GM18867 (cell line): ENCODE data around the gene C1orf115.
A peak's percentile ranks its signal among the peaks of the same experiment; 100 is the strongest.
"Not testable (repeated sequence)": the region's sequence is repeated elsewhere in the genome, so short reads cannot be mapped to it uniquely, and the experiment has no call there.

Experiments used
- ATAC-seq: cut with Tn5 transposase; IDR thresholded peaks from one replicate; pipeline ENCODE4 v1.9.1; 2021; ENCODE audit warnings: mild to moderate bottlenecking, moderate library complexity; ENCODE audit not compliant: unreplicated experiment

The C1orf115 gene

DNA sequence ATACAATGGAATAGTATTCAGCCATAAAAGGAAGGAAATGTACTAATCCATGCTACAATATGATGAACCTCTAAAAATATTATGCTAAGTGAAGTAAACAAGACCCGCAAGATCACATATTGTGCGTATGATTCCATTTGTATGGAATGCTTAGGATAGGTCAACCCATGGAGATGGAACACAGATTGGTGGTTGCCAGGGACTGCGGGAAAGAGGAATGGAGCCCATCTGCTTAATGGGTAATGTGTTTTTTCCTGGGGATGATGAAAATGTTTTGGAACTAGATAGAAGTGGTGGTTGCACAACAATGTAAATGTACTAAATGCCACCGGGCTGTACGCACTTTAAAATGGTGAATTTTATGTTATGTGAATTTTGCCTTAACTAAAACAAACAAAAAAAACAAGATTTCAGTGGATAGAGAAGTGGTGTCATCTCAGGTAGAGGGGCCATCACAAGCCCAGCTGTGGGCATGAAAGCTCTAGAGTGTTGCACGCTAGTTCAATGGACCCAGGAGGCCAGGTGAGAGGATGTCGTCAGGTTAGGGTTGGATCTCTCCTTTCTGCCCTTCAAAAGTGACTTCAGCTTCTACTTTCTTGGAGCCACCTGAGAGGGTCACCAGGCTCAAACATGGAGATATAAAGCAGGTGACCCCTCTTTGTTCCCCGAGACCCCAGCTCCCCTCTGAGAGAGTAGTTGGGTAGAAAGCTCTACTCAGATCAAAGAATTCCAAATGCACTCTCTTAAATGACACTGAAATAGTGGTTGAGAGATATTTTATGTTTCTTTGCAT, 2.5 kb downstream of the C1orf115 start:
- ATAC-seq = no peak

DNA sequence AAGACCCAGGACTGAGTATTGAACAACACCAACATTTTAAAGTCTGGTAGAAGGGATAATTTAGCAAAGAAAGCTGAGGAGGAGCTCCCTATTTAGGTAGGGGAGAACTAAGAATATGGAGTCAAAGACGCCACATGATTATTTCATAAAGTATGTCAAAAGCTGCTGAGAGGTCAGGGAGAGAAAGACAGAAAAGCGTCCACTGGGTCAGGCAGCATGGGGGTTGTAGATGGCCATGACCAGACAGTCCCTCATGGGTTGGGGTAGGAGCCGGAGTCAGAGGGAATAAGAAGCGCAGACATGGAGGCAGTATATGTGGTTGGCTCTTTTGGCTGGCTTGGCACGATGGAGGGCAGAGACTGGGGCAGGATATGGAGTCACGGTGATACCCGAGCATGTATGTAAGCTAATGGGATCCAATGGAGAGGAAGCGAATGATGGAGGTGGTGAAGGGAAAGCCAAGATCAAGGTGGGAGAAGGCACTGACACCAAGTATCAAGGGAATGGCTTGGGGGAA, 4.8 kb downstream of the C1orf115 start:
- ATAC-seq = no peak

GRCh38 chr1:220695426-220695825, 5.3 kb downstream of the C1orf115 start:
- no peak for ATAC-seq

DNA sequence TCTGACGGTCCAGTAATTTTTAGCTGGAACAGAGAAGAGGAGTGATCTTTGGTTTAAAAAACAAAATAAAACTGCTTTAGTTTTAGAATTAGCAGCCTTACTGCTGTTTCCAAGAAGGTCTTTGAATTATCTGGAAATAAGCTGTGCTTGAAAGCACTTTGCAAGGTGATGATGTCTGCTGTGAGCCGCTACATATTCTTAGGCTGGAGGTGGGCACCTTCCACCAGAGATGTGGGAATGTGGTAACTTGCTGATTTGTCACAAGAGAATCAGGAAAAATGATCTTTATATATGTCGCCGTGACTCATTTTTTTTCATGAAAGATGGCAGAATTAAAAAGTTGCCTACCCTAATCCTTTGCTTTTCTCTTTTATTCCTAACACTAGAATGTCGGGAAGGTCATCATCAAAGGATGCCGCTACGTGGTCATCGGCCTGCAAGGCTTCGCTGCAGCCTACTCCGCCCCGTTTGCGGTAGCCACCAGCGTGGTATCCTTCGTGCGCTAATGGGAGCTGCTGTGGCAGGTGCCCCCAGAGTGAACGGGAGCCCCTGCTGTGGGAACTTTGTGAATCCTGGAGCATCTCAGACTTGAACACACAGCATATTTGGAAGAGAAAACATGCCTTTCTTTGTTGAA, 6.2 kb downstream of the C1orf115 start:
- no peak for ATAC-seq

- no peak for ATAC-seq
Observed at GRCh38 chr1:220696863-220697231, 6.7 kb downstream of the C1orf115 start.

DNA sequence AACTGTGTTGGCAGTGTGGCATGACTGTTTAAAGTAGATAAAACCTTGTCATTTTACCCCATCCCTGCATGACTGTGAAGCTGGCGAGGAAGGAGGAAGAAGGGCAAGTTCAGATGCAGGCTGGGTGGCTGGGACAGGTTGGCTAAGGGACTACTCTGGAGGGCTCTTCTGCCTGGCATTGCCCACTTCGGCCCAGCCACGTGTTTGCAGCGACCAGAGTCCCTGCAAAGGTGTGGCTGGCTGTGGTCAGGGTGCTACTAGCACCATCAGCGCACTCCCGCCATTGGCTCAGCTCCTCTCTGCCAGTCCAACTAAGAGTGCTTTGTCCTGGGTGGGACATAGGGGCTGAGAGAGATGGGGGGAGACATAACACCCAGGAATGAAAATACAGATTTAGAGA, 7.2 kb downstream of the C1orf115 start:
- ATAC-seq = no peak

- no peak for ATAC-seq
Observed at GRCh38 chr1:220698607-220699016, 8.4 kb downstream of the C1orf115 start.

- ATAC-seq = no peak
Observed at GRCh38 chr1:220699044-220699443, 8.9 kb downstream of the C1orf115 start.

DNA sequence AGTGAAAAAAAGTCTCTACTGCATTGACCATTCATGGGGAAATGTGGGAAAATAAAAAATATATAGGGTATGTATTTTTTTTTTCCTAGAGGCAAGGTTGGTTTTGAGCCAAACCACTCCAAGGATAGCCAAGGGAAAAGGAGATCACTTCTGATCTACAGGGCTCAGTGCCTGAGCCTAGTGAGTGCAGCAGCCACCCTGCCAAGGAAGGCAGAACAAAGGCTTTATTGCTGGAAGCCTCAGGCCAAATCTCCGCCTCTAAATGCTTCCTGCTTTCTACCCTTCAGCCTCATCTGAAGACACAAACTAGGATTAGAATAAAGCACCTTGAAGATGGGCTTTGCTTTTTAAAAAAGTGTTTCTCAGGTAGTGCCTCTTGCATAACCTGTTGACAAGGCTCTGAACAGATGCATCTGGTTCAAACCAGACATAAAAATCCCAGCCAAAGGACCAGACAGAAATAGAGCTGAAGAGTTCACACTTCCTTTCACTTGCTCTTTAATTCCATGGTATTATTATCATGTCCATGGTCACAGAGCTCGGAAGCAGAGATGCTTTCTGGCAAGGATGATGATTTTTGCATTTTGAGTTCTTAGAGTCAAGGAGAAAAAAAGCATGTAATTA, 10.5 kb downstream of the C1orf115 start:
- no peak for ATAC-seq

DNA sequence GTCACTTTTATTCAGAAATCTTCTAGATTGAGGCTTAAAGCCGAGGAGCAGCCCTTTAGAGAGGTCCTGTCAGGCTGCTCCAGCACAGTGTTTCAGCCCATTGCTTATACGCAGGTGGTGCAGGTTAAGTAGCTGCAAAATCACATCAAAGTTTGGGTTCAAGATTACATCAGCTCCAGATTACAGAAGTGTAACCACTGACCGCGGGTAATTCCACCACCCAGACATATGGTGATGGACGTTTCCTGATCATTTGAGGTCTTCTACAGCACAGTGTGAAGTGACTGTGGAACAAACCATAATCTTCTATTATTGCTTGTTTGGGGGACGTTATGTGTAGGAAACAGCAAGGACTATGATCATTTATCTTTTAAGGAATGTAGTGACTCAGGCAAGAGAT, 11.8 kb downstream of the C1orf115 start:
- peak; percentile 51 for ATAC-seq

- no peak for ATAC-seq
Observed at GRCh38 chr1:220702733-220703270, 12.6 kb downstream of the C1orf115 start.

DNA sequence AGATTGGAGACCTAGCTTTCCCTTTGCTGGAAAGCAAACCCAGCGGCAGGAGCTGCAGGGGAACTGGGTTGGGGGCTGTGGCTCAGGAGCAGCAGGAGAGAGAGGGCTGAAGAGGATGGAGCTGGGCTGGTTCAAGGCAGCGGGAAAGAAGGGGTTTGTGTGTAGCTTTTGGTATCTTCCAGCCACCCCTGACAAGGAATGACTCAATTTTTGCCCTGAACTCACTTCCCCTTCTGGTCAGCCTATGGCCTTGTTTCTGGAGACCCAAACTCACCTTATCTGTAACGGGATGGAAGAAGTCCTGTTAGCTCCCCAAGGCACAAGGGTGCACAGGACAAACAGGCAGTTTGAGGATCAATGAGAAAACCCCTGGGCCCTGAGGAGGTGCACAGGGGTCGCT, 13.1 kb downstream of the C1orf115 start:
- no peak for ATAC-seq

DNA sequence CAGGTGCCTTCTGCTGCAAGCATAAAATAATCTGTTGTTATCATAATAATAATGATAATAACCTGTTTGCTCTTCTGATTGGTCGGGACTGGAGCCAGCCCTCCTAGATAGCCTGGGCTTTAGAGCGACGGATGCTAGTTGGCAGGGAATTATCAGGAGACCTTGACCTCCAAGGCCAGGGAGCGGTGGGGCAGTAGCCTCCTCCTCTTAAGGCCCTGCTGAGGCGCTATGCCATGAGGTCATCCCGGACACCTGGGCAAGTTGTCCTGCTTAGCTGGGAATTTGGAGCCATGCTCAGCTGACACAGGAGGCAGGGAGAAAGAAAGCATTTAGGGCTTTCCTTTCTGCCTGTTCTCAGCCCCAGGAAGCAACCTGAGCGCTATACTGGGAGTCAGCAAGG, 15.6 kb downstream of the C1orf115 start:
- ATAC-seq = no peak

DNA sequence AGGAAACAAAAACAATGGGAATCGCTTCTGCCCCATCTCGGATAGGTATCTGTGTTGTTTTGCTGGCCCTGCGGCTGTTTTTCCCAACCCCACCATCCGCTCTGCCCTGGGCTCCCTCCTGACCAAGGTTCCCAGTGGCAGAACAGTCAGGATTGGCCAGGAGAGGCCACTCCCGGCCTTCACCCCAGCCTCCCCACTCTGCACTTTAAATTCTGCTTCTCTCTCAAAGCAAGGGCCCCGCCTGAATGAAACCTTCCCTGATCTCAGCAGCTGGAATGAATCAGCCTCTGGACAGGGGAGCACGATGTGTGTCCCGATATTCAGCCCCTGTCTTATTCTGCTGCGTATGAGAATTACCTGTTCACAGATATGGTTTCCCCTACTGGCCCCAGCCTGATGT, 16.3 kb downstream of the C1orf115 start:
- ATAC-seq = no peak

DNA sequence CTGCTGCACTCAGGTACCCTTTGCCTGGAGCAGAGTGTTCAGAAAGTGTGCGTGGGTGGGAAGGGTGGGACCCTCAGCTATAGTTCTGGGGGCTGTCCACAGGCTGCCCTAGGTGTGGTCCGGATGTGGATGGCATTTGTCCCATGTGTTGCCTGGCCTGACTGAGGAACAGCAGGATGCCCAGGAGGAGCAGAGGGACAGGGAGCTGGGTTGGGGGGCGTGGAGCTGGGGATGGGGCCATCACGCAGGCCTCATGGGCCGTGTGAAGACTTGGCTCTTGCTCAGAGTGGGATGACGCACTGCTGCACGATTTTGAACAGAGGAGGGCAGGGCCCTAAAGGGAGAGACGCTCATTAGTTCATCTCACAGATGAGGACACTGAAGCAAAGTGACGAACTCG, 17.0 kb downstream of the C1orf115 start:
- ATAC-seq = no peak

DNA sequence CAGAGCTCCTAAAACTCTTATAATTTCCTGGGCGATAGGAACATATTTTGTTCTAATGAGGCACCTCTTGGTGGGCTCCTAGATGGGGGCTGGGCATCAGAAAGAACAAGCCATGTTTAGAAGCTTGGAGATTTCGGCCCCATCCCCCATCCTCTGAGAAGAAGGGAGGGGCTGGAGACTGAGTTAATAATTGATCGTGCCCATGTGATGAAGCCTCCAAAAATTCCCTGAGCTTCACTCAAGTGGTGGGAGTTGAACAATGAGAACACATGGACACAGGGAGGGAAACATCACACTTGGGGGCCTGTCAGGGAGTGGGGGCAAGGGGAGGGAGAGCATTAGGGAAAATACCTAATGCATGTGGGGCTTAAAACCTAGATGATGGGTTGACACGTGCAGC, 18.1 kb downstream of the C1orf115 start:
- ATAC-seq = no peak

- ATAC-seq = no peak
Observed at GRCh38 chr1:220708936-220709801, 19.0 kb downstream of the C1orf115 start.

DNA sequence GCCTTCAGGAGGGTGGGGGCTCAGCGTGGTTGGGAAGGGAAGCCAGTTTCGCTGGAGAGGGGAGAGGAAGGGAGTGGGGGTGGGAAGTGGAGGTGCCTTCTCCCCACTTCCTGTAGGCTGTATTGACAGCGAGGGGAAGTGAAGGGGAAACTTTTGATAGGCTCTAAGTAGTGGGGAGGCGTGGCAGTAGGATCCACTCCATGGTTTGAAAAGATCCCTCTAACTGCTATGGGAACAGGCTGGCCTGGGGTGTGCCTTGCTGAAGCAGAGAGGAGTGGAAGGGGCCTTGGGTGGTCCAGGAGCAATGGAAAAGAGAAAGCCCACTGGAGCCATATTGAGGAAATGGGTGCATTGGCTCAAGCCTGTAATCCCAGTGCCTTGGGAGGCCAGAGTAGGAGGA, 20.2 kb downstream of the C1orf115 start:
- ATAC-seq = no peak

DNA sequence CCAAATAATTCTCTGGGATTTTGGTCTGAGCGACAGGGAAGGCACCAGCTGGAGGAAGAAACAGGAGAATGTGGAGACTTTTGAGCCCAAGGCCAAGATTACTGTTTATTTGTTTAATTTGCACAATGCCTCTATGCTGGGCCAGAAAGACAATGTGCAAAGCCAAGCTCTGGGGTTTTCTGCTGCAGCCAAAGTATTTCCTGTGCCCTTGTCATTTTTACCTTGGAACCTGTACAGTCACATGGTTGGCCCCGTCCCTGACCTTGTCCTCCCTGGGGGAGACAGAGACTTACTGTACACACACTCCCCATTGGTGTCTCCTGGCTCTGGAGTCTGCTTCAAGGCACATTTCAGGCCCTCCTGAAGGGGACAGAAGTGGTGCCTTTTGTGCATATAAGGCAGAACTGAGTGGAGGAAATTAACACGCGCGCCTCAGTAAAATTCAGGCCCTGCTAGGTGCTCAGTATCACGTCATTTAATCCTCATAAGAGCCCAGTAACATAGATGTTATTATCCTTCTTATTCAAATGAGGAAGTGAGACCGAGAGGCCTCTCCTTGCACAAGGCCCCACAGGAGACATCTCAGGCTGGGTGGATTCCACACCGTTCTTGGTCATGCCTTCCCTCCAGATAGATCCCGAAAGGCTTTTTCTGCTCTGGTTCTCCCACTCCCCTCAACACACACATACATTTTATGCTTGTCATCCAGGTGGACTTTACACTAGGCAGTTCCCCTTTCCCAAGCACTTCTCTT, 21.1 kb downstream of the C1orf115 start:
- peak; percentile 79 for ATAC-seq

DNA sequence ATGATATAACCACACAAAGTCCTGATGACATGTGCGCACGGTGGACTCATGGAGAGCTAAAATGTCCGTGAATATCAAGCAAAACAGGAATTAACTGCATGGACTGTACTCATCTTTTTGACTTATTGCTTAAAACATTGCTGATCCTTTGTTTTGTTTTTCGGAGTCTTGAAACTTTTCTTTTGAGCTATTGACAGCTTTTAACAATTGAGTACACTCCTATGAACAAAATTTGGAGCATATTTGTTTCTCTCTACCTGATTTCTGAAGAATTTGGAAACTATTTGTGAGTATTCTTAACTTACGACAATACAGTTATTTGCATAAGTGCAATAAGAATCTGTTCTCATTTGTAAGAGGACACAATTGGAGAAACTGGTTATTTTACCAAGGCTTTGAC, 25.8 kb downstream of the C1orf115 start:
- not testable (repeated sequence) for ATAC-seq
